Measurements from ENCODE around the gene DDX54. TPM values are rescaled to one million over a fixed set of nuclear protein-coding genes. Genes with fewer than 3 reads are reported as not detected.
"Not testable (repeated sequence)": the region's sequence is repeated elsewhere in the genome, so short reads cannot be mapped to it uniquely, and the experiment has no call there.

DDX54 gene
- total RNA-seq, 1 donor: 57.4 TPM

DNA sequence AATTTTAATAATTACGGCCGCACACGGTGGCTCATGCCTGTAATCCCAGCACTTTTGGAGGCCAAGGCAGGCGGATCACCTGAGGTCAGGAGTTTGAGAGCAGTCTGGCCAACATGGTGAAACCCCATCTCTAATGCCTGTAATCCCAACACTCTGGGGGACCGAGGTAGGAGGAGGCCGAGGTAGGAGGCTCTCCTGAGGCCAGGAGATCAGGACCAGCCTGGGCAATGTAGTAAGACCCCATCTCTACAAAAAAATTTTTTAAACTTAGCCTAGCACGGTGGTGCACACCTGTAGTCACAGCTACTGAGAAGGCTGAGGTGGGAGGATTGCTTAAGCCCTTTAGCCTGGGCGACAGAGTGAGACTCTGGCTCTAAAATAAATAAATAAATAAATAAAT, 41.3 kb downstream of the DDX54 start:
- no peak for DNase-seq (ENCODE audit: low read depth in 2 of 3, low spot score in 2 of 3)

DNA sequence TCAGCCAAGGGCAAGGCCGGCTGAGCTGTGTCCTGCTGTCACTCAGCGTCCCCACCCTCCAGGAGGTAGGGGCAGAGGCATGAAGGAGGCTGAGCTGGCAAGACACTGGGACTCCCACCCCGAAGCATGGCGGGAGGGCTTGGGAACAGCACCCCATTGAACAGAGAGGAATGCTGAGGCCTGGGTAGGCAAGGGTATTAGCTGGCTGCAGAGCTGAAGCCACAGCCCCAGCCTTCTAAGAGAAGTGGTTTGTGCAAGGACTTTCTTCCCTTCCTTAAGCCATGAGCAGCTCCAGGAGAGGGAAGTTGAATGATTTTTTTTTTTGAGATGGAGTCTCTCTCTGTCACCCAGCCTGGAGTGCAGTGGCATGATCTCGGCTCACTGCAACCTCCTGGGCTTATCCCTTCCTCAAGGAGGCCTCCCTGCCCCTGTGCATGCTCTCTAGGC, 42.4 kb downstream of the DDX54 start:
- DNase-seq (ENCODE audit: low read depth in 2 of 3, low spot score in 2 of 3): no peak

DNA sequence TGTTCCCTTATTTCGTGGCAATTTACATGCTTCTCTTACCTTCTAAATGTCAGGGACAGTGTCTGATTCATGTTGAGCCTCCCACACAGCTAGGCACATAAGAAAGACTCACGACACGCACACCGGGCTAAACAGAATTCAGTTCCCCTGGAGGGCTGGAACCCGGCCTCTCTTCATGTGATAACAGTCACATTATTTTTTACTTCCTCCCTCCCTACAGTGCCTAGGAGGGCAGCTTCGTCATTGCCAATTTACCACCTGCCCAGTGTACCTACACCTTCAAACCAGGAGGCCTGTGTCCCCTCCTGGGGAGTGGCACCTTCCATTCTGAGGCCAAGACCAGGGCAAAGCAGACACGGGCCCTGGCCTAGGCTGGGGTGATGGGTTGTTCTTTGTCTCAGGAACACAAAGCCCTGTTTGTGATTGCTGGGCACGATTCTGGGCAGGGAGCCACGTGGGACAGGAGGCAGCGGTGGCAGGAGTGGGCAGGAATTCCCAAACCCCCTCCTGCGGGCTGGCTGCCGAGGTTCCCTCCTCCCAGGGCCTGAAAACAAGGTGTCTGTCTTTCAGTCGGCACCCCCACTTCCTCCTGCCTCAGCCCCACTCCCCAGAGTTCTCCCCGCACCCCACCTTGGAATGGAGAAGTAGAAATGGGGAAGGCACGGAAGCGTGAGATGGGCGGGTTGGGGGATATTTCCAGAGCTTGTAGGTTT, 42.9 kb downstream of the DDX54 start:
- DNase-seq (ENCODE audit: low read depth in 2 of 3, low spot score in 2 of 3): peak in 2 of 3 donors; percentile 59 to 79

DNA sequence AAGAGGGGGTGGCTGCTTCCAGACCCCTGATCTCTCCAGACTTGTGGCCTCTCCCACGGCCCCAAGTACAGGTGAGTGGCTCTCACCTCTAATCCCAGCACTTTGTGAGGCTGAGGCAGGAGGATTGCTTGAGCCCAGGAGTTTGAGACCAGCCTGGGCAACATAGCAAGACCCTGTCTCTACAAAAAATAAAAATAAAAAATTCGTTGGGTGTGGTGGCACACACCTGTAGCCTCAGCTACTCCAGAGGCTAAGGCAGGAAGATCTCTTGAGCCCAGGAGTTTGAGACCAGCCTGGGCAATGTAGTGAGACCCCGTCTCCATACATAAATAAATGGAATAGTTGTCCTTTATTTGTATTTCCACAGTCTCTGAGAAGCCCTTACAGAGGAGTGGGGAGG, 43.6 kb downstream of the DDX54 start:
- not testable (repeated sequence) for DNase-seq (ENCODE audit: low read depth in 2 of 3, low spot score in 2 of 3)

DNA sequence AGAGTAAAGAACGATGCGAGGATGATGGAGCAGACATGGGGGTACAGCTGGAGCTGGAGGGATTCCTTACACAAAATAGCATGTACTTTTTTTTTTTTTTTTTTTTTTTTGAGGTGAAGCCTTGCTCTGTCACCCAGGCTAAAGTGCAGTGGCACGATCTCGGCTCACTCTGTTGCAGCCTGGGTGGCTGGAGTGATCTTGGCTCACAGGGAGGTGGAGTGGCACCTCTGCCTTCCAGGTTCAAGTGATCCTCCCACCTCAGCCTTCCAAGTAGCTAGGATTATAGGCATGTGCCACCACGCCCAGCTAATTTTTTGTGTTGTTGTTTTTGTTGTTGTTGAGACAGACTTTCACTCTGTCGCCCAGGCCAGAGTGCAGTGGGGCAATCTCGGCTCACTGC, 44.6 kb downstream of the DDX54 start:
- no peak for DNase-seq (ENCODE audit: low read depth in 2 of 3, low spot score in 2 of 3)

DNA sequence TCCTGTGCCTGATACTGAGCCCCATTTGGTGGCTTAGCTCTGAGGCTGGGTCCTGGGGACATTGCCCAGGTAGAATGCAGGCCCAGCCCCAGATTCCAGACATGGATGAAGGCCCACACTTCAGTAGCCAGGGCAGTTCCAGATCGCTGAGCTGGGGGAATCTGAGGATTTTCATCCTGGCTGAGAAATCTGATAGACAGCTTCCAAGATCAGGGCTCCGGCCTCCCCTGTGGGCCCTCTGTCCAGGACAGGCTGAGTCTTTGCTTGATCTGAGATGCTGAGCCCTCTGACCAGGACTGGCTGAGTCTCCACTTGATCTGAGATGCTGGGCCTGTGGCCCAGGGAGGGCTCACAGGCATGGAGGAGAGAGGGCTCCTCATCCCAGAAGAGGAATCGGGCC, 46.5 kb downstream of the DDX54 start:
- no peak for DNase-seq (ENCODE audit: low read depth in 2 of 3, low spot score in 2 of 3)

DNA sequence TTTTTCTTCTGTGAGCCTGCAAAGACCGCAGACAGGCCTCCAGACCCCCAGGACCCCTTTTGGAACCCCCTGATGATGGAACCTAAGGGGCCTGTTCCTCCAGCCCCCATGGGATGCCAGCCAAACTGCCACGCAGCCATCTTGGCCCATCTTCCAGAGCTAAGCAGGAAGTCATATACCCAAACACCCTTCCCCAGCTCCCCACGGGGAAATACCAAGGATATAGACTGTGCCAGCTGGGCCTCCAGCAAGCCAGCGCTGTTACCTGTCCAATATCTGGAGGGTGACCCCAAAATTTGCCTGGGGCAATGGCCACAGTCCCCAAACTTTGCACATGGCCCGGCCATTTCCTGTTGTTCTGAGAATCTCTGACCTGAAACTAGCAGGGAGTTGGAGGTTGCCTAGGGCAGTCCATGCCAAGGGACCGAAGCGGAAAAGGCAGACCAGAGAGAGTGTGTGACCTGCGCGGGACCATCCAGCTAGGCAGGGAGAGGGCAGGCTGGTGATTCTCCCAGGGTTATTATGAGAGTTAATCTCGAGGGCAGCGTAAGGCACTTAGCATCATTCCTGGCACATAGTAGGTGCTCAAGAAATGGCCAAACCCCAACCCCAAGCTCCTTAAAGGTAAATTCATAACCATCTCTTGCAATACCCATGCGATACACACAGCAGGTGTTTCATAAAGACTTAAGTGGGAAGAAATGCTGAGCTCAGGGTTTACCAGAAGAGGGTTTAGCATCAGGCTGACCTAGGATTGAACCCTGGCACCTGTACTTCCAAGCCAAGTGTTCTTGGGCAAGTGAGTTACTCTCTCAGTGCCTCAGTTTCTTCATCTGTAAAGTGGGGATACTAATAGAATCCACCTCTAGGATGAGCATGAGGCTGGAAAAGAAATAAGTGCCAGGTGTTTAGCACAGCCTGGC, 47.2 kb downstream of the DDX54 start:
- DNase-seq (ENCODE audit: low read depth in 2 of 3, low spot score in 2 of 3): no peak

DNA sequence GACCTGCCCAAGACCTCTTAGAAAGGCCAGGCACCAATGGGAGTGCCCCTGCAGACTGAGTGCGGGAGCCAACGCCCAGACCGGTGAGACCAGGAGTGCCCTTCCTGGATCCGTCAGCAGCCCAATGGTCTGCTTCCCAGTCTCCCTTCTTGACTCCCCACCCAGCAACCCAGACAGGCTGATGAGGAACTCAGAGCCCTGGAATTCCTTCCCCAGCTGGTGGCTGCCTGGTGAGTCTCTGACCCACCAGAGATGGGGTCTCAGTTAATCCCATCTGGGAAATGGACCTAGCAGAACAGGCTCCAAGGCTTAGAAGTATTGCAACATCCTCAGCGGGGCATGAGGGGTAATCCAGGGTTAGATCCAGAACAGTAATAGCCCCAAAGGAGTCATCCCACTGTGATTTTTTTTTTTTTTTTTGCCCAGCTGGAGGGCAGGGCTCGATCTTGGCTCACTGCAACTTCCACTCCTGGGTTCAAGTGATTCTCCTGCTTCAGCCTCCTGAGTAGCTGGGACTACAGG, 48.2 kb downstream of the DDX54 start:
- DNase-seq (ENCODE audit: low read depth in 2 of 3, low spot score in 2 of 3): no peak

DNA sequence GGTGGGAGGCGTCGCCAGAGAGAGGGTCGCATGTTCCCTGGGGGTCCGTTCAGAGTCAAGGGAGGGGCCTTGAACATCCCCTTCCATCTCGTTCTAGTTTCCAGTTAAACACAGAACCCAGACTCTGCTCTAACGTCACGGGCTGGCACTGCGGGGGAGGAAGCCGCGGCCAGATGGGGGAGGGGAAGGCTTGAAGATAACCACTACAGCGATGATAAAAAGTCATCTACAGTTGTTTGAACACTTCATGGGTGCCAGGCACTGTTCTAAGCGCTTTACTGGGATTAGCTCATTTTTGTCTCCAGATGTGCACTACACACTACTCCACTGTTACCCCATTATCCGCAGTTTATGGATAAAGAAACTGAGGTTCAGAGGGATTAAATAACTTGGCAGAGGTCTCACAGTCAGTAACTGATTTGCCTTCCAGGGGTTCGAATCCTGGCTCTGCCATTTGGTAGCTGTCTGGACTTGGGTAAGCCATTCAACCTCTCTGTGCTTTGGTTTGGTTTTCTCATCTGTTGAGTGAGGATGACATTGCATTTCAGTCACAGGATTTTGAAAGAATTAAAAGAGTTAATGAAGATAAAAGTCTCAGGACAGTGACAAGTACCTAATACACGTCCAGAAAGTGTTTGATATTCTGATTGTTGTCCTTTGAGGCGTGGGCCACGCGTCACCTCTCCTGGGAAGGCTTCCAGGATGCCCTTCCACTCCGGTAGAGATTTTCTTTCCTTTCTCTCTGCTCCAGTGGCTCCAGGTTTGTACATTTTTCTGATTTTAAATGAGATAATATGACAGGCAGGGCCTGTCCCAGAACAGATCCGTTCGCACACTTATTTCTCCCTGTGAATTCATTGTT, 48.9 kb downstream of the DDX54 start:
- DNase-seq (ENCODE audit: low read depth in 2 of 3, low spot score in 2 of 3): peak in 2 of 3 donors; percentile 65 to 85

DNA sequence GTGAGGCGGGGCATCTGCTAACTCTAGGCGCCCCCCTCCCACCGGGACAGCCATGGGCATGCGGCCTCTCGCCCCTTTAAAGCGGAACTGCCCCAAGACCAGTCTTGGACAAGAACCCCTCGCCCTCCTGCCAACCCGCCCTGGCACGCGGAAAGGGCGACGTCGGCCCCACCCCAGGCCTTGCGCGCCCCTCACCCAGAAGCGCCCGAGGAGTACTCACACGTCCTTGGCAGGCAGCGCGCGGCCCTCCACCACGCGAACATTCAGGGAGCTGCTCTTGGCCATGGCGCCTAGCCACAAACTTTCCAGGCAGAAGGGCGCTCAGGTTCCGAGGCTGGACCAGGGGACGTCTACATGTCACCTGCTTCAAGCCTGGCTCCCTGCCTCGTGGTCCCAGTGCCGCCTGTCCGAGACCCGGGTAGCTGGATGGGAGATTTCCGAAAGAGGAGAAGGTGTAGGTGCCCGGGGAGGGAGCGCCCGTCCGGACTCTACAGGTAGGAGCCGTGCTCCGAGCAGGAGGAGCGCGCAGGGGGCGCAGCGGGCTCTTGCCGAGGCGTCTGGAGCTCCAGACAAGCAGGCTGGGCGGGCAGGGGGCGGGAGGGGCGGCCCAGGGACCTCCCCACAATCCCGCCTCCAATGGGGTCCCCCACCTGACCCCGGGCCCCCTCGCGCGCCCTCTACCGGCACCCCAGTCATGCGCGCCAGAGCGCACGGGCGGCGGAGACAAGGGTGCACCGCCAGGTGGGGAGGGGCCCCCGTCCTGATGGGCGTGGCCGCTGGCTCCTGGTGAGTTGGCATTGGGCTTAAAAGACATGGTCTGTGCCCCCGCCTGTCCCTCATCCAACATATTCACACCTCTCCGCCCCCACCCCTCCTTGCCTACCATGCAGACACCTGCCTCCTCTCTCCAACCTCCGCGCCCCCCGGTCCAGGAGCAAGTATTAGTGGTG, 49.8 kb downstream of the DDX54 start, which contains the start of gene RASAL1:
TSS of gene RASAL1 (minus strand) at position 584 of the 950 bp plus-strand sequence. CDS start at position 285, 299 bp downstream.
- peak; percentile 58 to 89 (median 86) for DNase-seq (ENCODE audit: low read depth in 2 of 3, low spot score in 2 of 3)

DNA sequence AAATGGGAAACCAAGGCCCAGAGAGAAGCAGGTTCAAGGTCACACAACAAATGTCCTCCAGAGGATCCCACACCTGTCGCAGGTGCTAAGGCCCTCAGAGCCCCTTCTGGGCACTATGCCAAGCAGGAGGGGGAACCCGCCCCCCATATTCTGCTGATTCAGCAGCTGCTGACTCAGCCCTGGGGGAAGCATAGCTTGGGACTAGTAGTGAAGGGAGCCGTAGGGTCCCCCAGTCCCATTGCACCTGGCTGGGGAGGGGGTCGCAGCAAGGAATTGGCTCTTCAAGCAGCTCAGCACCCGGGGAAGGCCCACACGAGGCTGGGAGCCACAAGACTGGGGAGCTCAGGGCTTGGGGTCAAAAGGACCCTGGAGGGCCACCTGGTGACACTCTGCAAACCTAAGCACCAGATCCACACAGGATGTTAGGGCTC, 50.7 kb downstream of the DDX54 start:
- peak in 1 of 3 donors; percentile 15 for DNase-seq (ENCODE audit: low read depth in 2 of 3, low spot score in 2 of 3)

DNA sequence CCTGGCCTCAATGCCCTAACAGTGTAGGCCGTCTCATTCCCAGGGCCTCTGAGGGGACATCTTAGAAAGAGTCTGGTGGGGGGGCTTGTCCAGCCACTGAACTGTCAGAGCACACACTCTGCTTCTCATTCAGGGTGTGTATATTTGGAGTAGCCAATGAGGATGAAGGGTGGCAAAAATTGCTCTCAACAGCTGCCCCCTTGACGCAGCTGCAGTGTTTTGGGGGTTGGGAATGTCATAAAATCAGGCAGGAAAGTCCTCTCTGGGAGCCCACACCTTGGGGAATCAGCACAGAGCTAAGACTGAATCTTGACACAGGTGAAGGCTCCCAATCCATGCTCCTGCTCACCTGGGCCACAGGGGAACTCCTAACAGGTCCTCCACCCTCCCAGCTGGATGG, 51.2 kb downstream of the DDX54 start:
- DNase-seq (ENCODE audit: low read depth in 2 of 3, low spot score in 2 of 3): no peak

DNA sequence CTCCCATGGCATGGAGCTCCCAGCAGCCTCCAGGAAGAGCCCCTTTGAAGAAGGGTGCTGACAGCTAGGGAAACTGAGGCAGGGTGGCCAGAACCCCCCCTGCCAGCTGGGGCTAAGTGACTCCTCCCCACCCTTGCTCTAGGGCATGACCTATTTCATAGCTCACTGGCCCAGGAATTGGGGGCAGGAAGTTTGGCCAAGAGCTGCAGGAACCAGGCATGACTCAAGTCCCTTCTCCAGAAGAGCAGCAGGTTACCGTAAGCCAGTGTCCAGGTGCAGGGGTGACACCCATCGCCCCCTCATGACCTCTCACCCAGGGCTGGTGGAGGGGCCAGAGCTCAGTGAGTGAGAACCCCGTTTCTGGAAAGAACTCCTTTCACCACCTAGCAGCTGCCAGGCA, 51.6 kb downstream of the DDX54 start:
- no peak for DNase-seq (ENCODE audit: low read depth in 2 of 3, low spot score in 2 of 3)

DNA sequence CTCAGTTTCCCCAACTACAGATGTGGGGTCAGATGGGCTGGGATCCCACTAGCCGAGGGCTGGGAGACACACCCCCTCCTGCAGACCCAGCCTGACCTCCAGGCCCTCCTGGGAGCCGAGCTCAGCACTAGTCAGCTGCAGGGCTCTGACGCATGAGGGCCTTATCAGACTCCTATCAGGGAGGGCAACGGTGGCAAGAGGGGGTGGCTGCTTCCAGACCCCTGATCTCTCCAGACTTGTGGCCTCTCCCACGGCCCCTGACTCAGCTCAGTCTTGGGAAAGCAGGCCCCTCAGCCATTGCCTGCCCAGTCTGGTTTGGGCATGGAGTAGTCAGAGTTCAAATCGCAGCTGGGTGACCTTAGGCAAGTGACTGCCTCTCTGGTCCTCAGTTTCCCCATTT, 52.2 kb downstream of the DDX54 start:
- DNase-seq (ENCODE audit: low read depth in 2 of 3, low spot score in 2 of 3): no peak

DNA sequence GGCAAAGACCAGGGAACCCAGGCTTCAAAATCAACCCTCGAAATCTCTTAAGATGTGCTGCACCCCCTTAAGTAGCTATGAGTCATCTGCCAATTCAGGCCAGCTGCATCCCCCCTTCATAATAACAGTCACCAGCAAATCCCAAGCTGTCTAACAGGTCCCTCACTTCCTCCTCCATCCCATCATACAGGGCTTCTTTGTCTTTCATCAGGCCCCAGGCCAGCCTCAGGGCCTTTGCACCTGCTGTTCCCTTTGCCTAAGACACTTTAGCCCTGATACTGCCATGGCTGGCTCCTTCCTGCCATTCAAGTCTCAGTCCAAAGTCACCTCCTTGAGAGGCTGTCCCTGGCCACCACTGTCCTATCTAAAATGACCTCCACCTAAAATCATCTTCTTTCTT, 53.7 kb downstream of the DDX54 start:
- peak in 1 of 3 donors; percentile 30 for DNase-seq (ENCODE audit: low read depth in 2 of 3, low spot score in 2 of 3)

DNA sequence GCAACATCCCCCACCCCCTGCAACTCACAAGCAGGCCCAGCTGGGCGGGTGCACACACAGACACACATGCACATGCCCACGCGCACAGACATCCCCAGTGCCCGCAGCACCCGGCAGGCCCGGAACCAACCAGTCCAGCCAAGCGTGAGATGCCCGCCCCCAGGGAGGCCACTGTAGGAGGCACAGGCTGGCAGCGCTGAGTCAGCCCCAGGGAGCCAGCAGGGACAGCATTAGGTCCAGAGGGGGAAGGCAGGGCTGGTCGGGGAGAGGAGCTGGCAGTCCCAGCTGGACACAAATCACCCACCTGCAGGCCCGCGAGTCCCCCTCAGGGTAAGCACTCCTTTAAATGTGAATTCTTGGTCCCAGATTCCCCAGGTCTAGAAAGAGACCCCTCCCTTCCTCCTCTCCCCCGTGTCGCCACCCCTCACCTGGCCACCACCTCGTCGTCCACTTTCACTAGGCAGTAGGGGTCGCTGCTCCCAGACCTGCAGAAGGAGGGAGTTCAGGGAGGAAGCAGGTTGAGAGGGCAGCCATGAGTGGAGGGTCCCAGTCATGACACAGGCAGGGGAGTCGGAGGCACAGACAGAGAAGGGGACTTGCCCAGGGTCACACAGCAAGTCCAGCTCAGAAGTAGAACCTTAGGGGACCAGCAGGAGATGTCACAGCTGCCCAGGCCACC, 54.7 kb downstream of the DDX54 start:
- DNase-seq (ENCODE audit: low read depth in 2 of 3, low spot score in 2 of 3): peak in 1 of 3 donors; percentile 31

DNA sequence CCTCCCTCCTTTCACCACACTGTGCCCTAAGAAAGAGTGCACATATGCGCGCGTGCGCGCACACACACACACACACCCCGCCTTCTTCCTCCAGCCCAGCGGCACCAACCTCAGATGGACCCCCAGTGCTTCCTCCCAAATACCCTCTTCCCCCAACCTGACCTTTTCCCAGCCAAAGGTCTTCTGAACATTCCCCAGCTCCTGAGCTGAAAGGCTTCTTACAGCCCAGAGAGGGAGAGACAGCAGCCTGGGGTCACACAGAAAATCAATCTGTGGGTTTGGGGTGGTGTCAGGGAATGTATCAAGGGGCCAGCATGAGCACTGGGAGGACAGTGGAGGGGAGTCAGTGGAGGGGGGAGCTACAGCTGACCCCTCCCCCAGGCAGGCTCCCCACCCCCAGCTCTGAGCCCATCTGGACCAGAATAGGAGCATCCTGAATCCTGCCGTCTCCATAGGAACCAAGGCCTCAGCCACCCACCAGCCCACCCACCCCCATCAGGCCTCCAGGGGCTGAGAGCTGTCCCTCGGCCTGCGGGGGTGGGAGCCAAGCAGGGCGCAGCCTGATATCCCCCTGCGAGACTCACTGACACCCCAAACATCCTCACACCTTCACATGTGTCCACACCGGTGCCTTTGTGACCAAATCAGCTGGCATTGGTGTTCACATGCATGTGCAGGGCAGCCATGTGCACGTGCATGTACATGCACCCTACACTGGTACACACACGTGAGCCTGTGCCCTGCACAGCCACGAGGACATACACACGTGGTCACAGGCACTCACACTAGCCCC, 55.4 kb downstream of the DDX54 start:
- no peak for DNase-seq (ENCODE audit: low read depth in 2 of 3, low spot score in 2 of 3)

All from hematopoietic multipotent progenitor cell (in vitro differentiated cells).